Smooth muscle cell (in vitro differentiated cells): ENCODE data around the gene ARHGAP28. TPM values are rescaled to one million over a fixed set of nuclear protein-coding genes. Genes with fewer than 3 reads are reported as not detected.

Experiments used
- DNase-seq: peaks from one replicate; lab custom pipeline; 2025; ENCODE audit not compliant: unreplicated experiment; lab: John Stamatoyannopoulos, UW
- H2AFZ ChIP-seq: fragments of 200-600 bp; sonication (generic); 2 replicates; pipeline ENCODE4 v1.6.0; 2016; ENCODE audit warnings: antibody characterized with exemption, low read depth, mild to moderate bottlenecking
- H3F3A ChIP-seq: fragments of 200-600 bp; sonication (generic); 2 replicates; pipeline ENCODE4 v1.6.0; 2017; ENCODE audit warnings: antibody characterized with exemption, low read depth
- H3K27ac ChIP-seq: fragments of 200-600 bp; sonication (generic); 2 replicates; pipeline ENCODE4 v1.5.1; 2016; ENCODE audit warnings: low read depth, mild to moderate bottlenecking
- H3K27me3 ChIP-seq: fragments of 200-600 bp; sonication (generic); 2 replicates; pipeline ENCODE4 v1.6.1; 2016; ENCODE audit warnings: low read depth, mild to moderate bottlenecking
- H3K36me3 ChIP-seq: fragments of 200-600 bp; sonication (generic); 2 replicates; pipeline ENCODE4 v1.5.1; 2016; ENCODE audit warnings: low read depth
- H3K4me1 ChIP-seq: fragments of 200-600 bp; sonication (generic); 2 replicates; pipeline ENCODE4 v1.5.1; 2016; ENCODE audit warnings: low read depth
- H3K4me2 ChIP-seq: fragments of 200-600 bp; sonication (generic); 2 replicates; pipeline ENCODE4 v1.6.0; 2016; ENCODE audit warnings: mild to moderate bottlenecking
- H3K4me3 ChIP-seq: fragments of 200-600 bp; sonication (generic); 2 replicates; pipeline ENCODE4 v1.5.1; 2016; ENCODE audit warnings: mild to moderate bottlenecking
- H3K79me2 ChIP-seq: fragments of 200-600 bp; sonication (generic); 2 replicates; pipeline ENCODE4 v1.6.0; 2016; ENCODE audit warnings: low read depth, mild to moderate bottlenecking
- H3K9ac ChIP-seq: fragments of 200-600 bp; sonication (generic); 2 replicates; pipeline ENCODE4 v1.6.0; 2016; ENCODE audit warnings: low read depth
- H3K9me3 ChIP-seq: fragments of 200-600 bp; sonication (generic); replicated peaks from 2 replicates; pipeline ENCODE4 v1.5.1; 2016; ENCODE audit warnings: low read depth
- H4K20me1 ChIP-seq: fragments of 200-600 bp; sonication (generic); 2 replicates; pipeline ENCODE4 v1.6.0; 2016; ENCODE audit warnings: low read depth
- CTCF ChIP-seq: fragments of 200-600 bp; sonication (generic); IDR thresholded peaks from 2 replicates; pipeline ENCODE4 v1.5.1; 2017; ENCODE audit warnings: borderline replicate concordance, mild to moderate bottlenecking, antibody characterized with exemption; ENCODE audit not compliant: insufficient read depth, poor library complexity, severe bottlenecking
- WGBS: methylation state at CpG from one replicate; pipeline ENCODE4 v1.1.7; 2016; ENCODE audit warnings: low lambda C conversion rate; 5-methylcytosine and 5-hydroxymethylcytosine counted together
- polyA plus RNA-seq: library from polyadenylated mRNA; unstranded; fragments of >200 nt; fragmentation: Nextera tagmentation; extraction: Ambion mirVana; gene quantifications from 2 replicates; pipeline ENCODE4 v1.2.1, GENCODE V29; 2016
- total RNA-seq: library from RNA; depleted of rRNA; stranded (reverse); fragments of >200 nt; gene quantifications from 2 replicates; pipeline ENCODE4 v1.2.3, GENCODE V29; 2014

The ARHGAP28 gene
- total and polyA plus RNA-seq, 2 experiments from 2014 or later, result 16.2 to 27.7 TPM

GRCh38 chr18:6745504-6746031 lies 16.1 kb downstream of the ARHGAP28 start:
- 71% methylated on average over 5 of the region's 5 CpGs for WGBS
- H4K20me1 ChIP-seq, result no peaks in the 10 kb centered on the region
- H3K79me2 ChIP-seq, result peaks cover 33% of the 10 kb centered on the region
- no peak overlapping the region for H2AFZ ChIP-seq
- H3F3A ChIP-seq, result peaks cover 11% of the 10 kb centered on the region
- H3K9ac ChIP-seq, result peak overlapping the region; percentile 25
- peaks cover 46% of the 10 kb centered on the region for H3K4me1 ChIP-seq
- H3K9me3 ChIP-seq, result no peaks in the 10 kb centered on the region
- H3K27ac ChIP-seq, result peak overlapping the region; percentile 89
- no peak for TF ChIP-seq CTCF
- H3K4me3 ChIP-seq, result no peak overlapping the region
- DNase-seq, result no peak
- H3K27me3 ChIP-seq, result no peaks in the 10 kb centered on the region
- peak overlapping the region; percentile 68 for H3K4me2 ChIP-seq
- H3K36me3 ChIP-seq, result no peaks in the 10 kb centered on the region

- H3K36me3 ChIP-seq, result no peaks in the 10 kb centered on the region
- peaks cover 33% of the 10 kb centered on the region for H3K79me2 ChIP-seq
- peak overlapping the region; percentile 4 for H3K4me3 ChIP-seq
- peak overlapping the region; percentile 89 for H3K27ac ChIP-seq
- H3K4me2 ChIP-seq, result peak overlapping the region; percentile 68
- TF ChIP-seq CTCF, result no peak
- peaks cover 8% of the 10 kb centered on the region for H3F3A ChIP-seq
- no peaks in the 10 kb centered on the region for H4K20me1 ChIP-seq
- H3K27me3 ChIP-seq, result no peaks in the 10 kb centered on the region
- no peak for DNase-seq
- H3K9me3 ChIP-seq, result no peaks in the 10 kb centered on the region
- peak overlapping the region; percentile 25 for H3K9ac ChIP-seq
- WGBS, result 57% methylated on average over 2 of the region's 2 CpGs
- no peak overlapping the region for H2AFZ ChIP-seq
- H3K4me1 ChIP-seq, result peaks cover 42% of the 10 kb centered on the region
Observed at GRCh38 chr18:6746386-6746960, 17.0 kb downstream of the ARHGAP28 start.

- no peaks in the 10 kb centered on the region for H4K20me1 ChIP-seq
- H3K4me3 ChIP-seq, result no peak overlapping the region
- H3K9ac ChIP-seq, result no peak overlapping the region
- no peaks in the 10 kb centered on the region for H3K9me3 ChIP-seq
- H3K4me1 ChIP-seq, result peaks cover 49% of the 10 kb centered on the region
- no peak overlapping the region for H2AFZ ChIP-seq
- WGBS, result 5% methylated on average over 2 of the region's 2 CpGs
- DNase-seq, result no peak
- H3K27ac ChIP-seq, result peak overlapping the region; percentile 89
- no peaks in the 10 kb centered on the region for H3K27me3 ChIP-seq
- H3K79me2 ChIP-seq, result peaks cover 33% of the 10 kb centered on the region
- TF ChIP-seq CTCF, result no peak
- H3K4me2 ChIP-seq, result peak overlapping the region; percentile 68
- H3F3A ChIP-seq, result peaks cover 14% of the 10 kb centered on the region
- no peaks in the 10 kb centered on the region for H3K36me3 ChIP-seq
Observed at GRCh38 chr18:6747646-6748045, 18.1 kb downstream of the ARHGAP28 start.

GRCh38 chr18:6748241-6748640 lies 18.7 kb downstream of the ARHGAP28 start:
- H3F3A ChIP-seq, result peaks cover 20% of the 10 kb centered on the region
- H2AFZ ChIP-seq, result no peak overlapping the region
- peaks cover 51% of the 10 kb centered on the region for H3K4me1 ChIP-seq
- no peaks in the 10 kb centered on the region for H3K9me3 ChIP-seq
- no peaks in the 10 kb centered on the region for H3K27me3 ChIP-seq
- no peak for TF ChIP-seq CTCF
- H3K9ac ChIP-seq, result no peak overlapping the region
- H3K4me3 ChIP-seq, result no peak overlapping the region
- peak overlapping the region; percentile 68 for H3K4me2 ChIP-seq
- no peaks in the 10 kb centered on the region for H4K20me1 ChIP-seq
- H3K79me2 ChIP-seq, result peaks cover 31% of the 10 kb centered on the region
- H3K27ac ChIP-seq, result peak overlapping the region; percentile 89
- 72% methylated on average over 2 of the region's 2 CpGs for WGBS
- DNase-seq, result no peak
- no peaks in the 10 kb centered on the region for H3K36me3 ChIP-seq
